PFSK-1 (cell line): ENCODE data around the gene MBTD1.

Source experiments
- POLR2AphosphoS5 ChIP-seq: IDR thresholded peaks from 2 replicates; pipeline ENCODE4 v1.6.1; 2012; ENCODE audit warnings: low read depth, mild to moderate bottlenecking, control low read depth, low read length, moderate library complexity
- REST ChIP-seq, 2 experiments: IDR thresholded peaks; 2 replicates each; pipeline versions ENCODE4 v1.6.1 to v1.8.0; 2011 to 2012; ENCODE audit warnings: low read depth in 2 of 2, low read length in 2 of 2, control low read depth in 1 of 2, inconsistent platforms in 1 of 2, mild to moderate bottlenecking in 1 of 2, moderate library complexity in 1 of 2; ENCODE audit not compliant: insufficient read depth in 1 of 2
- TAF1 ChIP-seq: IDR thresholded peaks from 2 replicates; pipeline ENCODE4 v1.6.1; 2012; ENCODE audit warnings: low read length, control low read depth, borderline replicate concordance; ENCODE audit not compliant: insufficient read depth

- TF ChIP-seq TAF1 (no peak), POLR2AphosphoS5 (no peak), REST (IDR thresholded peaks at IDR 0.05; ENCODE audit: insufficient read depth in 1 of 2, low read depth in 2 of 2, low read length in 2 of 2) (no peak)
These were observed 8.8 kb downstream of the MBTD1 start for GRCh38 chr17:51251010-51251409.
